AG09309 (cell line): ENCODE measurements around the gene AKR1B1.
A peak's percentile ranks its signal among the peaks of the same experiment; 100 is the strongest.

Source experiments
- DNase-seq: peaks from one replicate; pipeline ENCODE4 v3.0.0-alpha.2; 2010; ENCODE audit warnings: low read depth
- H3K4me3 ChIP-seq: 2 replicates; pipeline ENCODE4 v1.5.1; 2011; ENCODE audit warnings: mild to moderate bottlenecking, low read depth, low read length, moderate library complexity; ENCODE audit not compliant: control insufficient read depth
- TF ChIP-seq, protein P1 (sequence below): IDR thresholded peaks from 2 replicates; pipeline ENCODE4 v1.5.1; 2011; ENCODE audit warnings: mild to moderate bottlenecking, low read depth, low read length, inconsistent platforms; ENCODE audit not compliant: insufficient read depth, control insufficient read depth; ENCODE audit errors: missing control alignments

Gene AKR1B1

DNA sequence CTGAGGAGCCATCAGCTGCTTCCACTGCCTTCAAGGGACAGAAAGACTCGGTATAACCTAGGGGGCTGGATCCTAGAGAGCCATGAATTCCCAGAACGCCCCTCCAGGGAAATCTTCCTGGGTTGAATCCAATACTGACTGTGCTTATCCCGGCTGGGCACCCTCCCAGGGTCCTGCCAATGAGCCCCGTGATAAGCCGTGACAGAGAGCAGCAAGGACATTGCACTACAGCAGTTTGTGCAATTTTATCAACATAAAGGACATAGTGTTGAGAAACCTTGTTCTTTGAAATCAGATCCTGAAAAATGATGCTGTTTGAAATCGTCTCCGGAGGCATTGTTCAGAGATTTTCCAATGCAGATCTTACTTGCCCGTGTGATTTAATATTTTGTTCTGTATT lies 18.8 kb downstream of the AKR1B1 start:
- H3K4me3 ChIP-seq: no peak overlapping the region
- DNase-seq: no peak
- TF ChIP-seq, protein P1, sequence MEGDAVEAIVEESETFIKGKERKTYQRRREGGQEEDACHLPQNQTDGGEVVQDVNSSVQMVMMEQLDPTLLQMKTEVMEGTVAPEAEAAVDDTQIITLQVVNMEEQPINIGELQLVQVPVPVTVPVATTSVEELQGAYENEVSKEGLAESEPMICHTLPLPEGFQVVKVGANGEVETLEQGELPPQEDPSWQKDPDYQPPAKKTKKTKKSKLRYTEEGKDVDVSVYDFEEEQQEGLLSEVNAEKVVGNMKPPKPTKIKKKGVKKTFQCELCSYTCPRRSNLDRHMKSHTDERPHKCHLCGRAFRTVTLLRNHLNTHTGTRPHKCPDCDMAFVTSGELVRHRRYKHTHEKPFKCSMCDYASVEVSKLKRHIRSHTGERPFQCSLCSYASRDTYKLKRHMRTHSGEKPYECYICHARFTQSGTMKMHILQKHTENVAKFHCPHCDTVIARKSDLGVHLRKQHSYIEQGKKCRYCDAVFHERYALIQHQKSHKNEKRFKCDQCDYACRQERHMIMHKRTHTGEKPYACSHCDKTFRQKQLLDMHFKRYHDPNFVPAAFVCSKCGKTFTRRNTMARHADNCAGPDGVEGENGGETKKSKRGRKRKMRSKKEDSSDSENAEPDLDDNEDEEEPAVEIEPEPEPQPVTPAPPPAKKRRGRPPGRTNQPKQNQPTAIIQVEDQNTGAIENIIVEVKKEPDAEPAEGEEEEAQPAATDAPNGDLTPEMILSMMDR: no peak

DNA sequence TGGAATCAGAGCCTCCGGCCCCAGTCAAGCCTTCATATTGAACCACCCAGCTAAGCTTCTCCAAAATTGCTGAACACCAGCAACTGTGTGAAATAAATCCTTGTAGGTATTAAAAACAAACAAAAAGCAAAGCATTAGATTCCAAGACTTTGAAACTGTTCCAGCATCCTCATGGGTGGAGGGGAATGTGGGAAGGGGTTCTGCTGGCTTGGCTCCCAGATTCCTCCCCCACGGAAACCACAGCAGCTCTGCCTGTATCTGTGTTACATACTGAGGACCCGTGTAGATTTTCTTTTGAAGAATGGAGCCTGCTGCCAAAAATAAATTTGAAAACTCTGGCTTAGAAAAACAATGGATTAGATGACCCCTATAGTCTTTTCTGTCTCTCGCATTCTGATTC lies 20.0 kb downstream of the AKR1B1 start:
- H3K4me3 ChIP-seq: no peak overlapping the region
- DNase-seq: no peak

DNA sequence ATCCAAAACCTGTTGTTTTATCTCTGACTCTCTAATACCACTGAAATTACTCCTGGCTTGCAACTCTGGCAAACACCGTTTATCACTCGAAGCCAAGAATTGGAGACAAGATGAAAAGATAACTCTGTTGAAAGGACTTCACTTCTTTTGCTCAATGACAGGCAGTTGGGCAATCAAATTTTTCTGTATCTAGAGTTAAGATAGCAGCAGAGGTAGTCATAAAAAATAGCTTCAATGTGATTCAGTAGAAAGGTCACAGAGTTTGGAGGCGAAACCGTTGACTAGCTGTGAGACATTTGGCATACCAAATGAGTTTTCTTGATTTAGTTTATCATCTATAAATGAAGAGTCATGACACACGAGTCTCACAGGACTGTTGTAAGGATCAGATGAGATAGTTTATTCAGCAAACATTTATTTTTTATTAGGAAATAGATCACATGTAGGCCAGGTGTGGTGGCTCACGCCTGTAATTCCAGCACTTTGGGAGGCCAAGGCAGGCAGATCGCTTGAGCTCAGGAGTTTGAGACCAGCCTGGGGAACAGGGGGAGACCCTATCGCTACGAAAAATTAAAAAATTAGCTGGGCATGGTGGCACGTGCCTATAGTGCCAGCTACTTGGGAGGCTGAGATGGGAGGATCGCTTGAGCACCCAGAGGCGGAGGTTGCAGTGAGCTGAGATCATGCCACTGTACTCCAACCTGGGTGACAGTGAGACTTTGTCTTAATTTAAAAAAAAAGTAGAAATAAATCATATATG lies 23.6 kb downstream of the AKR1B1 start:
- no peak overlapping the region for H3K4me3 ChIP-seq
- no peak for DNase-seq
- TF ChIP-seq, protein P1: no peak

More for the DNA sequence above, 20.0 kb downstream of the AKR1B1 start:
- TF ChIP-seq, protein P1: no peak

DNA sequence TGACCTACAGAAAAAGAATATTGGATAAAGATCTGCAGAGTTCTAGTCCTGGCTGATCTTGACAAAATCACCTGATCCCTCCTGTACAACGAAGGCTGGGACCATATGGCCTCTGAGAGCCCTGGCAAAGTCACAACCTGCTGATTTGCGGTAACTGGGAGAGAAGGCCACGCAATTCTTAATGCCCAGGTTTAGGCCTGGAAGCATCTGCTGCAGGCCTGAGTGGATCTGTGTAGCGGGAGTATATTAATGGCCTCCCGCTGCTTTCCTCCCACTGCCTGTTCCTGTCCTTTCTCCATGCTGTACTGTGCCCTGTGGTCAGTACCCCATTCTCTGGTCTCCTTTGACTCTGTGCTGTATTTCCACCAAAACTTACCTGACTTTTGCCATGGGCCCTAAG lies 24.2 kb downstream of the AKR1B1 start:
- no peak overlapping the region for H3K4me3 ChIP-seq
- DNase-seq: no peak
- TF ChIP-seq, protein P1: no peak

DNA sequence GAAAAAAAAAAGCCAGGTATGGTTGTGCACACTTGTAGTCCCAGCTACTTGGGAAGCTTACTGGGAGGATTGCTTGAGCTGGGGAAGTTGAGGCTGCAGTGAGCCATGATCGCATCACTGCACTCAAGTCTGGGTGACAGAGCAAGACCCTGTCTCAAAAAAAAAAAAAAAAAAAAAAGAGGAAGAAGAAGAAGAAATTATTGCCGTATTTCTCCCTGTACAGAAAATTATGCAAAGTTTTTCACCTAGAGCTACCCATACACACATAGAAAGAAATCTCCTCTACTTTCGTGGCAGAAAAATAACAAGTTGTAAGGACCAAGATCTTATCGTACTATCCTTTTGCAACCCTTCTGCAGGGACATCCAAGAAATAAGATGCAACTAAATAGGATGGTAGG lies 25.5 kb downstream of the AKR1B1 start:
- TF ChIP-seq, protein P1: no peak
- no peak overlapping the region for H3K4me3 ChIP-seq
- no peak for DNase-seq

DNA sequence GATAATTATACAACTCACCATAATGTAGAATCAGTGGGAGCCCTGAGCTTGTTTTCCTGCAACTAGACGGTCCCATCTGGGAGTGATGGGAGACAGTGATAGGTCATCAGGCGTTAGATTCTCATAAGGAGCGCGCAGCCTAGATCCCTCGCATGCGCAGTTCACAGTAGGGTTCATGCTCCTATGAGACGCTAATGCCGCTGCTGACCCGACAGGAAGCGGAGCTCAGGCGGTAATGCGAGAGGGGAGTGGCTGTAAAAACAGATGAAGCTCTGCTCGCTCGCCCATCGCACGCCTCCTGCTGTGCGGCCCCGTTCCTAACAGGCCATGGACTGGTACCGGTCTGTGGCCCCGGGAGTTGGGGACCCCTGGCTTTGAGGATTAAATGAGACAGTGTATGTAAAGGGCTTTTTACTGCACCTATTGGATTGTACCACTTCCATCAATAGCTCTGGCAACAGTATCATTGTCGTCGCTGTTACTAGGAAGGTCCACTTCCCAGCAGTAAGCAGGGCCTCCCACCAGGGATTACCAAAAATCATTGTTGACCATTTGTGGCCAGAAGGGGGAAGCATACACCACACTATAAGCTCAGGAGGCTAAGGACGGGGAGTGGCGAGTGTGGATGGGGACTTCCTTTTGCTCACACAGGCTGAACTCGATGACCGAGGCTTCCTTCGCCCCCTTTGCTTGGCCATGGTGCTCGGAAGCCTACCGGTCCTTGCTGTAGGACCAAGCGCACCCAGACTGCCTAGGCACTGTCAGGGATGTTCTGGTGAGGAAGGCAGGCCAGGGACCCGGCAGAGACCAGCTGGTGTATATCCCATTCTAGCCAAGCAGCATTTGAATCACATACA lies 26.4 kb downstream of the AKR1B1 start:
- peak; percentile 67 for DNase-seq
- TF ChIP-seq, protein P1: peak; percentile 63
- peak overlapping the region; percentile 23 for H3K4me3 ChIP-seq
